ENCODE measurements around the gene LRRC66.

Gene LRRC66

GRCh38 chr4:52012651-52013050 lies 7.5 kb downstream of the LRRC66 start:
- no peak for DNase-seq

- DNase-seq = no peak
These were observed 9.2 kb downstream of the LRRC66 start for GRCh38 chr4:52010986-52011385.

- no peak for DNase-seq
These were observed 13.3 kb downstream of the LRRC66 start for GRCh38 chr4:52006887-52007286.

GRCh38 chr4:52005604-52006273 lies 14.4 kb downstream of the LRRC66 start:
- DNase-seq = no peak

- DNase-seq = no peak
These were observed 15.7 kb downstream of the LRRC66 start for GRCh38 chr4:52004414-52004813.

GRCh38 chr4:52001616-52002015 lies 18.5 kb downstream of the LRRC66 start:
- DNase-seq = no peak

GRCh38 chr4:51999250-51999649 lies 20.9 kb downstream of the LRRC66 start:
- no peak for DNase-seq

GRCh38 chr4:51998837-51999236 lies 21.3 kb downstream of the LRRC66 start:
- no peak for DNase-seq

GRCh38 chr4:51997647-51998046 lies 22.5 kb downstream of the LRRC66 start:
- no peak for DNase-seq

- DNase-seq = no peak
These were observed 24.4 kb downstream of the LRRC66 start for GRCh38 chr4:51995647-51996220.

- no peak for DNase-seq
These were observed 54.3 kb downstream of the LRRC66 start for GRCh38 chr4:51965862-51966261.

- peak in 1 of 56 donors; percentile 7 for DNase-seq
These were observed 56.2 kb downstream of the LRRC66 start for GRCh38 chr4:51963841-51964517.

- no peak for DNase-seq
These were observed 59.7 kb downstream of the LRRC66 start for GRCh38 chr4:51960486-51960885.

GRCh38 chr4:51958199-51958968 lies 61.8 kb downstream of the LRRC66 start:
- DNase-seq = no peak
